Panc1 (cell line): ENCODE results near the gene SPATA31C2.

Experiments used
- CTCF ChIP-seq: fragments of 450-650 bp; IDR thresholded peaks from 2 replicates; pipeline ENCODE4 v1.5.1; 2017; ENCODE audit warnings: mild to moderate bottlenecking
- POLR2AphosphoS5 ChIP-seq: IDR thresholded peaks from 2 replicates; pipeline ENCODE4 v1.6.1; 2012; ENCODE audit warnings: mild to moderate bottlenecking, low read depth, low read length, moderate library complexity
- REST ChIP-seq, 2 experiments: IDR thresholded peaks; 2 replicates each; pipeline ENCODE4 v1.6.1; 2011 to 2012; ENCODE audit warnings: low read depth in 2 of 2, control low read depth in 1 of 2, low read length in 1 of 2, mild to moderate bottlenecking in 1 of 2, moderate library complexity in 1 of 2; ENCODE audit not compliant: insufficient read depth in 1 of 2
- SIN3A ChIP-seq: IDR thresholded peaks from 2 replicates; pipeline ENCODE4 v1.6.1; 2012; ENCODE audit warnings: low read depth, mild to moderate bottlenecking, low read length, moderate library complexity, borderline replicate concordance; ENCODE audit not compliant: insufficient read depth
- TCF7L2 ChIP-seq: IDR thresholded peaks from 2 replicates; pipeline ENCODE4 v1.6.1; 2011; ENCODE audit warnings: mild to moderate bottlenecking, low read depth, low read length, inconsistent platforms

- TF ChIP-seq CTCF (no peak), TCF7L2 (no peak), REST (IDR thresholded peaks at IDR 0.05; ENCODE audit: insufficient read depth in 1 of 2, low read depth in 2 of 2, low read length in 1 of 2) (no peak), POLR2AphosphoS5 (no peak), SIN3A (no peak)
Observed at GRCh38 chr9:88161144-88161543, 22.9 kb upstream of the SPATA31C2 start.
